GM13977 (cell line): Measurements from ENCODE around the gene ARHGEF28.

Experiments used
- DNase-seq: peaks from one replicate; pipeline ENCODE4 v3.0.0; 2012; ENCODE audit warnings: low spot score
- CTCF ChIP-seq: IDR thresholded peaks from 2 replicates; pipeline ENCODE4 v1.5.1; 2012; ENCODE audit warnings: mild to moderate bottlenecking, control low read depth; ENCODE audit not compliant: insufficient read depth; ENCODE audit errors: extremely low read depth, missing control alignments
- in situ Hi-C: fragments of 300-500 bp; cut with MboI; formaldehyde crosslinking; loops from one replicate; pipeline ENCODE4 v1.12.0; 2022; ENCODE audit warnings: low sequenced_read_pairs, low pct_unique_long_range_greater_than_20kb, mixed read lengths, inconsistent platforms; ENCODE audit not compliant: unreplicated experiment

Gene ARHGEF28

GRCh38 chr5:73915345-73915744 lies 289.3 kb downstream of the ARHGEF28 start:
- in situ Hi-C loops, result loop anchor here (25.0 kb wide), 1 partner anchor 997 kb away; no protein-coding TSS in a partner anchor
- TF ChIP-seq CTCF, result no peak
- no peak for DNase-seq

GRCh38 chr5:73917433-73917832 lies 291.4 kb downstream of the ARHGEF28 start:
- in situ Hi-C loops, result loop anchor here (25.0 kb wide), 1 partner anchor 995 kb away; no protein-coding TSS in a partner anchor
- TF ChIP-seq CTCF, result no peak
- no peak for DNase-seq

- TF ChIP-seq CTCF, result no peak
- DNase-seq, result no peak
- in situ Hi-C loops, result loop anchor here (25.0 kb wide), 1 partner anchor 994 kb away; no protein-coding TSS in a partner anchor
Measured at GRCh38 chr5:73917891-73918290, 291.9 kb downstream of the ARHGEF28 start.

- DNase-seq, result no peak
- no peak for TF ChIP-seq CTCF
- in situ Hi-C loops, result loop anchor here (25.0 kb wide), 1 partner anchor 993 kb away; no protein-coding TSS in a partner anchor
Measured at GRCh38 chr5:73918791-73919221, 292.8 kb downstream of the ARHGEF28 start.

- in situ Hi-C loops, result loop anchor here (25.0 kb wide), 1 partner anchor 991 kb away; no protein-coding TSS in a partner anchor
- no peak for DNase-seq
- no peak for TF ChIP-seq CTCF
Measured at GRCh38 chr5:73921741-73922140, 295.7 kb downstream of the ARHGEF28 start.

GRCh38 chr5:73922224-73922623 lies 296.2 kb downstream of the ARHGEF28 start:
- in situ Hi-C loops, result loop anchor here (25.0 kb wide), 1 partner anchor 990 kb away; no protein-coding TSS in a partner anchor
- no peak for DNase-seq
- TF ChIP-seq CTCF, result no peak
